Mucosa of descending colon (tissue), 3 donors: Measurements from ENCODE around the gene ERBB3. TPM values are rescaled to one million over a fixed set of nuclear protein-coding genes. Genes with fewer than 3 reads are reported as not detected.

Experiments used
- ATAC-seq: fragments of 200-7000 bp; cut with Tn5 transposase; one replicate; pipeline ENCODE4 v1.9.1; 2020; ENCODE audit warnings: mild to moderate bottlenecking, moderate library complexity
- DNase-seq, 3 donors: peaks; one replicate each; pipeline ENCODE4 v3.0.0-alpha.2; 2020
- H3K36me3 ChIP-seq: fragments of 200-600 bp; one replicate; pipeline ENCODE4 v1.8.0; 2021; ENCODE audit warnings: low read depth, mild to moderate bottlenecking
- H3K4me1 ChIP-seq: fragments of 200-600 bp; one replicate; pipeline ENCODE4 v1.8.0; 2021; ENCODE audit warnings: low read depth, mild to moderate bottlenecking
- H3K4me3 ChIP-seq: fragments of 200-600 bp; one replicate; pipeline ENCODE4 v1.8.0; 2021; ENCODE audit warnings: mild to moderate bottlenecking
- H3K9me3 ChIP-seq: fragments of 200-600 bp; one replicate; pipeline ENCODE4 v1.8.0; 2021; ENCODE audit warnings: mild to moderate bottlenecking
- intact Hi-C, 2 donors: fragments of 100-400 bp; cut with DNase I in 1 of 2; cut with micrococcal nuclease in 1 of 2; formaldehyde crosslinking; loops; one replicate each; pipeline versions ENCODE4 v1.11.0 to v1.11.1; 2022; cut with DNase I, micrococcal nuclease
- total RNA-seq, 3 donors: library from RNA; stranded (reverse); fragmentation: NEBNext Ultra II Directional in 2 of 3; extraction: Animal tissue kit (Norgen Biotek cat#: 25700) in 2 of 3; gene quantifications; one replicate each; pipeline versions ENCODE4 v1.2.1 to v1.2.4, GENCODE V29; 2021 to 2023
- TF ChIP-seq, protein P1 (sequence below): fragments of 200-600 bp; IDR thresholded peaks from one replicate; pipeline ENCODE4 v1.8.0; 2022; ENCODE audit warnings: antibody characterized with exemption, mild to moderate bottlenecking
- donor health status: DM: no; HTN: no; CAD: no; lungs with moderate emphysema.
- donor health status: DM: no; HTN: no; CAD: no.
- donor health status: DM: no; HTN: yes; CAD: no.

ERBB3 gene
- total RNA-seq, 3 donors from 2014 or later = 136 to 423 (median 212) TPM

DNA sequence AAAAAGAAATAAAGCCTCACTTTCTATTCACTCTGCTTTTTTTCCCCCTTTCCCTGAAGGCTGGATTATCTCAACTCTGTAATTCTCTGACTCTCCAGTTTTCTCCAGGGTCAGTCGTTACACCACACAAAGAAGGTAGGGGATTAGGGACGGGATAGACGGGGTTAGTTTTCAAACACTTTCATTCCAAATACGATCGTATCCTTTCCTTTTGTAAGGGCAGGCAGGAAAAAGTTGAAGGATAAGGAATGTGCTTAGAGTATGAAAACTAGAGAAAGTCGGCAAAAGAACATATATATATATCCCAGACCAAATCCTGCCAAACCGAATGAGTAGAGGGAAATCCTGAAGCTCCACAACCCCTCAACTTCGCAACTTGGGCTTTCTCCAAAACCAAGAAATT lies 47.5 kb downstream of the ERBB3 start:
- intact Hi-C loops = loop anchor here in 1 of 2 donors (10.0 kb wide), 1 partner anchor 57 kb away; the partner anchor contains the start of gene SMARCC2
- TF ChIP-seq, protein P1, sequence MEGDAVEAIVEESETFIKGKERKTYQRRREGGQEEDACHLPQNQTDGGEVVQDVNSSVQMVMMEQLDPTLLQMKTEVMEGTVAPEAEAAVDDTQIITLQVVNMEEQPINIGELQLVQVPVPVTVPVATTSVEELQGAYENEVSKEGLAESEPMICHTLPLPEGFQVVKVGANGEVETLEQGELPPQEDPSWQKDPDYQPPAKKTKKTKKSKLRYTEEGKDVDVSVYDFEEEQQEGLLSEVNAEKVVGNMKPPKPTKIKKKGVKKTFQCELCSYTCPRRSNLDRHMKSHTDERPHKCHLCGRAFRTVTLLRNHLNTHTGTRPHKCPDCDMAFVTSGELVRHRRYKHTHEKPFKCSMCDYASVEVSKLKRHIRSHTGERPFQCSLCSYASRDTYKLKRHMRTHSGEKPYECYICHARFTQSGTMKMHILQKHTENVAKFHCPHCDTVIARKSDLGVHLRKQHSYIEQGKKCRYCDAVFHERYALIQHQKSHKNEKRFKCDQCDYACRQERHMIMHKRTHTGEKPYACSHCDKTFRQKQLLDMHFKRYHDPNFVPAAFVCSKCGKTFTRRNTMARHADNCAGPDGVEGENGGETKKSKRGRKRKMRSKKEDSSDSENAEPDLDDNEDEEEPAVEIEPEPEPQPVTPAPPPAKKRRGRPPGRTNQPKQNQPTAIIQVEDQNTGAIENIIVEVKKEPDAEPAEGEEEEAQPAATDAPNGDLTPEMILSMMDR = no peak
- H3K36me3 ChIP-seq = peaks cover 5% of the 10 kb centered on the region
- no peak for ATAC-seq
- H3K4me1 ChIP-seq = peaks cover 22% of the 10 kb centered on the region
- no peaks in the 10 kb centered on the region for H3K9me3 ChIP-seq
- no peak for DNase-seq
- H3K4me3 ChIP-seq = peak overlapping the region; percentile 49

- H3K36me3 ChIP-seq = peaks cover 5% of the 10 kb centered on the region
- ATAC-seq = peak; percentile 85
- DNase-seq = peak; percentile 96 to 99 (median 98)
- no peaks in the 10 kb centered on the region for H3K9me3 ChIP-seq
- intact Hi-C loops = loop anchor here in 1 of 2 donors (10.0 kb wide), 1 partner anchor 57 kb away; the partner anchor contains the start of gene SMARCC2
- H3K4me3 ChIP-seq = peak within 1 kb of the TSS; percentile 49
- H3K4me1 ChIP-seq = peaks cover 22% of the 10 kb centered on the region
- TF ChIP-seq, protein P1 = no peak
These were observed 48.1 kb downstream of the ERBB3 start, which contains the start of gene ESYT1 for GRCh38 chr12:56127888-56128669. Gene ESYT1, plus strand, starts transcription at chr12:56128267. Its CDS starts 53 bp downstream, at chr12:56128320.

- H3K4me3 ChIP-seq = peak overlapping the region; percentile 49
- peak; percentile 3 for ATAC-seq
- intact Hi-C loops = loop anchor here in 1 of 2 donors (10.0 kb wide), 1 partner anchor 56 kb away; the partner anchor contains the start of gene SMARCC2
- H3K9me3 ChIP-seq = no peaks in the 10 kb centered on the region
- peaks cover 5% of the 10 kb centered on the region for H3K36me3 ChIP-seq
- H3K4me1 ChIP-seq = peaks cover 22% of the 10 kb centered on the region
- TF ChIP-seq, protein P1 = no peak
- peak; percentile 41 to 66 (median 65) for DNase-seq
These were observed 48.8 kb downstream of the ERBB3 start for GRCh38 chr12:56128670-56129205.

DNA sequence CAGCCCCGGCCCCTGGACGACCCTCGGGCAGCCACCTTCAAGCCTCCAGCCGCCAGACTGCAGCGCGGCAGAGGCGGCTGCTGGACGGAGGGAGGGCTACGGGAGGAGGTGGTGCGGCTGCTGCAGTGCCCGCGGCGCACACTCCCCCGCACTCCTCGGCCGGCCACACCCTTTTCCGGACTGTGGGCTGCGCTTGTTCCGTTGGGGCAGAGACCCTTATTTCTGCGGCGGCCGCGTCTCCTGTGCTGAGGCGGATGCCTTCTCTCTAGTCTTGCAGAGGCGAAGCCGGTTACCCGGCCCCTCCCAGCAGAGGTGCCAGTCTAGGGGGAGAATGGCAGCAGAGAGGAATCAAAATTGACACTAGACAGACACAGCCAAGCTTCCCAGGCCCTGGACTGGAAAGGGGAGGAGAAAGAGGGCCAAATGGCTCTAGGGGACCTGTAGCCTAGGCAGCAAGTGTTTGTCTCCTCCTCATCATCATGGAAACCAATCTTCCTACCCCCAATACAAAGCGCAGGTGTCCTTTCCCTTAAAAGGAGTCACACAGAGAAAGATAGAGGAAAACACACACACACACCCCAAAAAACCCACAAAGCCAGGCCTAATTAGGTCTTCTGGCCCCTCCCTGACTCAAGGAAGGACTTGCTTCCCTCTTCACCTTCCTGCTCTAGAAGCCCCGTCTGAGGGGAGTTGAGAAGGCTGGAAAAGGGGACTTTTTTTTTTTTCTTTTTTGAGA lies 49.4 kb downstream of the ERBB3 start:
- TF ChIP-seq, protein P1 = no peak
- DNase-seq = peak; percentile 73 to 92 (median 82)
- Histone ChIP-seq H3K36me3 (peaks cover 5% of the 10 kb centered on the region), H3K4me1 (peaks cover 22% of the 10 kb centered on the region), H3K4me3 (peak overlapping the region; percentile 49), H3K9me3 (no peaks in the 10 kb centered on the region)
- intact Hi-C loops = loop anchor here in 1 of 2 donors (10.0 kb wide), 1 partner anchor 55 kb away; the partner anchor contains the start of gene SMARCC2
- peak; percentile 48 for ATAC-seq

DNA sequence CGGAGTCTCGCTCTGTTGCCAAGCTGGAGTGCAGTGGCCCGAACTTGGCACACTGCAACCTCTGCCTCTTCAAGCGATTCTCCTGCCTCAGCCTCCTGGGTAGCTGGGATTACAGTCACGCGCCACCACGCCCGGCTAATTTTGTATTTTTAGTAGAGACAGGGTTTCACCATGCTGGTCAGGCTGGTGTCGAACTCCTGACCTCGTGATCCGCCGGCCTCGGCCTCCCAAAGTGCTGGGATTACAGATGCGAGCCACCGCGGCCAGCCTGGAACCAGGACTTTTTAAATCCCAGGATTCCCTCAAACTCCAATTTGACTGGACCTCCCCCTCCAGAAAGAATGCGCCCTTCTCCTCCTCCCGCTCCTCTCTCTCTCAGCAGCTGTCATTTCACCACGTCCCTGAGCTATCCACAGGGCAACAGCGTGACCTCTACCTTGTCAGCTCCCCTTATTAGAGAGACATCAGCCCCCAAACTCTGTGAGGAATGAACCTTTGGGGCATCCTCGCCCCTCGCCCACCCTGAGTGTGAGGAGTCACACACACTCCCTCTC lies 50.1 kb downstream of the ERBB3 start:
- H3K36me3 ChIP-seq = peaks cover 5% of the 10 kb centered on the region
- H3K4me1 ChIP-seq = peaks cover 22% of the 10 kb centered on the region
- DNase-seq = peak in 2 of 3 donors; percentile 43 to 52
- TF ChIP-seq, protein P1 = no peak
- H3K4me3 ChIP-seq = no peak overlapping the region
- no peak for ATAC-seq
- intact Hi-C loops = loop anchor here in 1 of 2 donors (10.0 kb wide), 1 partner anchor 55 kb away; the partner anchor contains the start of gene SMARCC2
- H3K9me3 ChIP-seq = no peaks in the 10 kb centered on the region
